ENCODE measurements around the gene SEL1L3.

Gene SEL1L3

DNA sequence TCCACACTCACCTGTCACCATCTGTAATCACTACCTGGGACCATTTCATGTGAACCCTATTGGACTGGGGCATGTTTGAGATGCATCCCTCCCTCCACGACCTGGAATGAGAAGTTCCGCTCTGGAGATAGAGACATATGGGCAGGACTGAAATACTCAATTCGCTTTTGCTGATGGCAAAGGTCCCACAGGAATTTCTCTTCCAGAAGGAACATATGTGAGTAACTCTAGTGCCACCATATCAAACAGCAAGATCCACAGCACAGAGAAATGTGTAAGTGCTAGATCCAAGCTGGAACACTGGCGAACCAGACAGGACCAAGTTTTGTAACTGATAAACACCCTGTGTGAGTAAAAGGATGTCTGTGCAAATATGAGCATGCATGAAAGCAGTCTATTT lies 43.9 kb downstream of the SEL1L3 start:
- H3K4me3 ChIP-seq (ENCODE audit: low read depth, low read length), result no peak overlapping the region
- TF ChIP-seq, protein P1, sequence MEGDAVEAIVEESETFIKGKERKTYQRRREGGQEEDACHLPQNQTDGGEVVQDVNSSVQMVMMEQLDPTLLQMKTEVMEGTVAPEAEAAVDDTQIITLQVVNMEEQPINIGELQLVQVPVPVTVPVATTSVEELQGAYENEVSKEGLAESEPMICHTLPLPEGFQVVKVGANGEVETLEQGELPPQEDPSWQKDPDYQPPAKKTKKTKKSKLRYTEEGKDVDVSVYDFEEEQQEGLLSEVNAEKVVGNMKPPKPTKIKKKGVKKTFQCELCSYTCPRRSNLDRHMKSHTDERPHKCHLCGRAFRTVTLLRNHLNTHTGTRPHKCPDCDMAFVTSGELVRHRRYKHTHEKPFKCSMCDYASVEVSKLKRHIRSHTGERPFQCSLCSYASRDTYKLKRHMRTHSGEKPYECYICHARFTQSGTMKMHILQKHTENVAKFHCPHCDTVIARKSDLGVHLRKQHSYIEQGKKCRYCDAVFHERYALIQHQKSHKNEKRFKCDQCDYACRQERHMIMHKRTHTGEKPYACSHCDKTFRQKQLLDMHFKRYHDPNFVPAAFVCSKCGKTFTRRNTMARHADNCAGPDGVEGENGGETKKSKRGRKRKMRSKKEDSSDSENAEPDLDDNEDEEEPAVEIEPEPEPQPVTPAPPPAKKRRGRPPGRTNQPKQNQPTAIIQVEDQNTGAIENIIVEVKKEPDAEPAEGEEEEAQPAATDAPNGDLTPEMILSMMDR (IDR thresholded peaks at IDR 0.05; ENCODE audit: low read depth, low read length, missing control alignments), result no peak
- DNase-seq (ENCODE audit: low read depth), result no peak

- DNase-seq (ENCODE audit: low read depth), result no peak
- no peak overlapping the region for H3K4me3 ChIP-seq (ENCODE audit: low read depth, low read length)
- TF ChIP-seq, protein P1 (IDR thresholded peaks at IDR 0.05; ENCODE audit: low read depth, low read length, missing control alignments), result no peak
Measured at GRCh38 chr4:25818371-25818871, 44.4 kb downstream of the SEL1L3 start.

GRCh38 chr4:25817059-25817681 lies 45.6 kb downstream of the SEL1L3 start:
- TF ChIP-seq, protein P1 (IDR thresholded peaks at IDR 0.05; ENCODE audit: low read depth, low read length, missing control alignments), result no peak
- no peak overlapping the region for H3K4me3 ChIP-seq (ENCODE audit: low read depth, low read length)
- DNase-seq (ENCODE audit: low read depth), result no peak

DNA sequence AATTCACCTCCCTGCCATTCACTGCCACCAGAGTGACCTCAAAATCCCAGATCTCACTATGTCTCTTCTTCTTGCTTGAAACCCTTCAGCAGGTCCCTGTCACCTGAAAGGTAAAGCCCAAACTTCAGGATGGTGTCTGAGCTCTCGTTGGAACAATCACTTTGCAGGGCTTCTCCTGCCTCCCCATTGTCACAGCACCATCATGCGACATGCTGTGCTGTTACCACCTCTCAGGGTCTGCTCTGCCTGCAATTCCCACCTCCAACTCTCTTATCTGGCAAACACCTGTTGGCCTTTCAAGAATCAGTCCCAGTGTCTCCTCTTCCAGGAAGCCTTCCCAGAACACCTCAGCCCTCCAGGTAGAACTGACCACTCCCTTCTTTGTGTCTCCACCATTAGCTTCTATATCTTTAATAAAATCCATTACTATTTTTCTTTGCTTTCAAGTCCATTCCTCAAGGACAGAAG lies 46.2 kb downstream of the SEL1L3 start:
- no peak for DNase-seq (ENCODE audit: low read depth)
- no peak overlapping the region for H3K4me3 ChIP-seq (ENCODE audit: low read depth, low read length)
- TF ChIP-seq, protein P1 (IDR thresholded peaks at IDR 0.05; ENCODE audit: low read depth, low read length, missing control alignments), result no peak

DNA sequence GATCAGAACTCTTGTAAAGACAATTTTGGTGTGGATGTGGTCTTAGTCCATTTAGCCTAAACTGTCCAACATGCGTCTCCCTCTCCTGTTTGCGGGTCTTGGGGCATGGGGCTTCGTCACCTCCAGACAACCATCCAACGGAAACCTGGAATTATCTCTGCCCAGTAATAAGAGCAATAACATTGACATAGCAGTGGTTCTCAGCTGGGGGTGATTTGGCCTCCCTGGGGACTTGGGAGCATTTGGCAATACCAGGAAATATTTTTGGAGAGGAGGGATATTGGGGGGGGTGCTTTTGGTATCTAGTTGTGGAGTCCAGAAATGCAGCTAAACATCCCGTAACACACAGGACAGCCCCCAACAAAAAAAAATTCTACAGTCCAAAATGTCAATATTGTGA lies 47.2 kb downstream of the SEL1L3 start:
- no peak for DNase-seq (ENCODE audit: low read depth)
- H3K4me3 ChIP-seq (ENCODE audit: low read depth, low read length), result no peak overlapping the region
- TF ChIP-seq, protein P1 (IDR thresholded peaks at IDR 0.05; ENCODE audit: low read depth, low read length, missing control alignments), result no peak

- no peak for DNase-seq (ENCODE audit: low read depth)
- no peak overlapping the region for H3K4me3 ChIP-seq (ENCODE audit: low read depth, low read length)
- TF ChIP-seq, protein P1 (IDR thresholded peaks at IDR 0.05; ENCODE audit: low read depth, low read length, missing control alignments), result no peak
Measured at GRCh38 chr4:25814301-25815136, 48.3 kb downstream of the SEL1L3 start.

All from GM12864 (cell line).